ENCODE measurements around the gene NATD1.
A peak's percentile ranks its signal among the peaks of the same experiment; 100 is the strongest.
"Not testable (repeated sequence)": the region's sequence is repeated elsewhere in the genome, so short reads cannot be mapped to it uniquely, and the experiment has no call there.

Gene NATD1

DNA sequence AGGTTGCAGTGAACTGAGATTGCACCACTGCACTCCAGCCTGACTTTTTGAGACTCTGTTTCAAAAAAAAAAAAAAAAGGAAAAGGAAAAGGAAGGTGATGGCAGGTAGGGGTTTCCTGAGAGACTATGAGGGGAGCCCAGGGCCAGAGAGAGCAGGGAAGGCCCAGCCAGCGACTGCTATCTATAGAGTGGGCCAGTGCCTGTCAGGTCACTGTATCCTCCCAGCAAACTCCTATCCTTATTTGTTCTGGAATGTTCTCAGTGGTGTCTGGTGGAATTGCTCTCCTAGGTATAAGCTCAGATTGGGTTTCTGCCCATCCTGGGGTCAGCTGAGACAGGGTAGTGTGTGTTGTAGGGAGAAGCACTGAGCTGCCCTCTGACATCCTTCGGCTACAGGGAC is 24.4 kb downstream of the NATD1 start:
- H3K27ac ChIP-seq (ENCODE audit: low read depth, low read length): no peak overlapping the region
- no peaks in the 10 kb centered on the region for H3K4me1 ChIP-seq (ENCODE audit: control insufficient read depth, insufficient read depth, low read length)
- no peak overlapping the region for H3K4me3 ChIP-seq (ENCODE audit: low read length)
- no peaks in the 10 kb centered on the region for H3K27me3 ChIP-seq (ENCODE audit: control insufficient read depth, insufficient read depth, low read length)
- H3K9ac ChIP-seq (ENCODE audit: low read length): no peak overlapping the region
- no peaks in the 10 kb centered on the region for H3K36me3 ChIP-seq (ENCODE audit: control insufficient read depth, insufficient read depth, low read length)

DNA sequence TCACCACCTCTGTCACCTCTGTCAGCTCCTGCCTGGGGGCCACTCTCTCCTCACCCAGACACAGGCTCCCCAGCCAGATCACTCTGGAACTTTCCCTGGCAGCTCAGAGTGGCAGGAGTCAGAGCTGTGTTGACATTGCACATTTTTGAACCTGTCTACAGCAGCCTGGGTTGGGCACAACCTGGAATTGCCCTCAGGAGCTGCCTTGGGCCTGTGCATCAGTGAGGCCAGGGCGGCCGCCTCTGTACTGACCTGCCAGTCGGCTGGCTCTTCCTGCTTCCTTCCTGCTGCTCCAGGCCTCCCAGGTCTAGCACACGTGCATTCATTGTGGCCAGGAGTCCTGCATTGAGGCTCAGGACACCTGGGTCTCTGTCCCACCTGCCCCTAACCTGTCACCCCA is 25.1 kb downstream of the NATD1 start:
- Histone ChIP-seq H3K9ac (ENCODE audit: low read length) (no peak overlapping the region), H3K4me3 (ENCODE audit: low read length) (no peak overlapping the region), H3K27ac (ENCODE audit: low read depth, low read length) (no peak overlapping the region), H3K36me3 (ENCODE audit: control insufficient read depth, insufficient read depth, low read length) (no peaks in the 10 kb centered on the region), H3K4me1 (ENCODE audit: control insufficient read depth, insufficient read depth, low read length) (no peaks in the 10 kb centered on the region), H3K27me3 (ENCODE audit: control insufficient read depth, insufficient read depth, low read length) (no peaks in the 10 kb centered on the region)

DNA sequence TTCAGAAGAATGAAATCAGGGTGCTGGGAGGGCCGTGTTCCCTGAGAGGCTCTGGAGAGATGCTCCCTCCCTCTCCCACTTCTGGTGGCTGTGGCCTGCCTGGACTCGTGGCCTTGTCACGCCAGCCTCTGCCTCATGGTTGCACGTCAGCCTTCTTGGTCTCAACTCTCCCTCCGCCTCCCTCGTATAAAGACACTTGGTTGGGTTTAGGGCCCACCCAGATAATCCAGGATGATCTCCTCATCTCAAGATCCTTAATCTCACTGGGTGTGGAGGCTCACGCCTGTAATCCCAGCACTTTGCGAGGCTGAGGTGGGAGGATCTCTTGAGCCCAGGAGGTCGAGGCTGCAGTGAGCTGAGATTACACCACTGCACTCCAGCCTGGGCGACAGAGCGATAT is 25.9 kb downstream of the NATD1 start:
- H3K4me1 ChIP-seq (ENCODE audit: control insufficient read depth, insufficient read depth, low read length); H3K27me3 ChIP-seq (ENCODE audit: control insufficient read depth, insufficient read depth, low read length); H3K36me3 ChIP-seq (ENCODE audit: control insufficient read depth, insufficient read depth, low read length); H3K27ac ChIP-seq (ENCODE audit: low read depth, low read length); H3K4me3 ChIP-seq (ENCODE audit: low read length); H3K9ac ChIP-seq (ENCODE audit: low read length): not testable (repeated sequence)

DNA sequence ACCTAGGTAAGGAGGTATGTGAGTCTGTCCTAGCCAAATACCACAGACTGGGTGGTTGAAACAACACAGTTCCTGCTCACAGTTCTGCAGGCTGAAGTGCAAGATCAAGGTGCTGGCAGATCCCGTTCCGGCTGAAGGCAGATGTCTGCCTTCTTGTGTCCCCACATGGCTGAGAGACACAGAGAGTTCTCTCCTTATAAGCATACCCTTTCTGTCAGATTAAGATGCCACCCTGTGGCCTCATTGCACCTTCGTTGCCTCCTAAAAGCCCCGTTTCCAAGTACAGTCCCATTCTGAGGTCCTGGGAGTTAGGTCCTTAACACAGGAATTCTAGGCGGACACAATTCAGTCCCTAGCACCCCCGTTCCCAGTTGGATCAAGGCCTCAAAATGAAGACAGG is 30.1 kb downstream of the NATD1 start:
- H3K4me1 ChIP-seq (ENCODE audit: control insufficient read depth, insufficient read depth, low read length): no peaks in the 10 kb centered on the region
- H3K36me3 ChIP-seq (ENCODE audit: control insufficient read depth, insufficient read depth, low read length): no peaks in the 10 kb centered on the region
- no peak overlapping the region for H3K27ac ChIP-seq (ENCODE audit: low read depth, low read length)
- no peak overlapping the region for H3K4me3 ChIP-seq (ENCODE audit: low read length)
- H3K27me3 ChIP-seq (ENCODE audit: control insufficient read depth, insufficient read depth, low read length): no peaks in the 10 kb centered on the region
- H3K9ac ChIP-seq (ENCODE audit: low read length): no peak overlapping the region

DNA sequence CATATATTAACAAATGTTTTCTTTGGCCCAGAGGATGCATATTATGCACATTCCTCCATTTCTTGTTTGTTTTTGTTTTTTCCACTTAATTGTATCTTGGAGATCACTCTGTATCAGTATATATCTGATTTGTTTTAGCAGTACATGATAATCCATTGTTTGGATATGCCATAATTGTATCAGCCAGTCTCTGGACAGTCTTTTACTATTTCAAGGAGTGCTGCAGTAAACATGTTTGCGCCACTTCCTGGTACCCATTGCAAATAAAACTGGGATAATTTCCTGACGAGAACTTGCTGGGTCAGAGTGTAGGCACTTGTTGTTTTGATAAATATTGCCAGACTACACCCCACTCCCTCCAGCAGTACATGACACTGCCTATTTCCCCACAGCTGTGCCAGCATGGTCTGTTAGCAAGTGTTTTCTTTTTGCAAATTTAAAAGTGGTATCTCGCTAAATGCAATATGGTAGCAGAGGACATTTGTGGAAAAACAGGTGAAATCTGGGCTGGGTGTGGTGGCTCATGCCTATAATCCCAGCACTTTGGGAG is 34.3 kb downstream of the NATD1 start:
- Histone ChIP-seq H3K4me1 (ENCODE audit: control insufficient read depth, insufficient read depth, low read length) (peaks cover 8% of the 10 kb centered on the region), H3K27ac (ENCODE audit: low read depth, low read length) (no peak overlapping the region), H3K9ac (ENCODE audit: low read length) (no peak overlapping the region), H3K4me3 (ENCODE audit: low read length) (no peak overlapping the region), H3K27me3 (ENCODE audit: control insufficient read depth, insufficient read depth, low read length) (no peaks in the 10 kb centered on the region), H3K36me3 (ENCODE audit: control insufficient read depth, insufficient read depth, low read length) (no peaks in the 10 kb centered on the region)

DNA sequence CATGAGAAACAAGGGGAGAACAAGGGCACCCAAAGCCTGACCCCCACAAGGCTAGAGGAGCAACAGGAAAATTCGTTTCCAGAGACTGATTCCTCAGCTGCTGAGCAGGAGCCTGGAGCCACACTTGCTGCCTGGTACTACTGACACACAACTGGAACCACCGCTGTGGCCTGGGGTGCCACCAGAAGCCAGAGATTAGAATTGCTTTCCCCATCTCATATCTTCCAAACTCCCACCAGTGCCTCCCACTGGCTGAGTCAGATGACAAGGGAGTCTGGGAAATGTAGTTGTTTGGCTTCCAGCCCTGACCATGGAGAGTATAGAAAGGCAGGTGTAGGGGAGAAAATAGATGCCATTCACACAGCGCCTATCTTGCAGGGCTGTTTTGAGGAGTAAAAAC is 35.1 kb downstream of the NATD1 start:
- H3K27me3 ChIP-seq (ENCODE audit: control insufficient read depth, insufficient read depth, low read length): no peaks in the 10 kb centered on the region

DNA sequence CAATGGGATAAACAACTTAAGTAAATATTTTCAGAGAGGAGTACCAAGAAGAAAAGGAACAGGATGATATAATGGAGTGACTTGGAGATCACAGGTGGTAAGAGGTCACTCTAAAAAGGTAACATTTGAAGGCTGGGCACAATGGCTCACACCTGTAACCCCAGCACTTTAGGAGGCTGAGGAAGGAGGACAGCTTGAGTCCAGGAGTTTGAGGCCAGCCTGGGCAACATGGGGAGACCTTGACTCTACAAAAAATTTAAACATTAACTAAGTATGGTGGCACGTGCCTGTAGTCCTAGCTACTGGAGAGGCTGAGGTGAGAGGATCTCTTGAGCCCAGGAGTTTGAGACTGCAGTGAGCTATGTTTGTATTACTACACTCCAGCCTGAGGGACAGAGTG is 35.9 kb downstream of the NATD1 start:
- H3K4me1 ChIP-seq (ENCODE audit: control insufficient read depth, insufficient read depth, low read length): peaks cover 16% of the 10 kb centered on the region
- H3K9ac ChIP-seq (ENCODE audit: low read length): no peak overlapping the region

More for the DNA sequence above, 35.1 kb downstream of the NATD1 start:
- Histone ChIP-seq H3K4me1 (ENCODE audit: control insufficient read depth, insufficient read depth, low read length) (peaks cover 10% of the 10 kb centered on the region), H3K27ac (ENCODE audit: low read depth, low read length) (no peak overlapping the region), H3K9ac (ENCODE audit: low read length) (no peak overlapping the region), H3K36me3 (ENCODE audit: control insufficient read depth, insufficient read depth, low read length) (no peaks in the 10 kb centered on the region), H3K4me3 (ENCODE audit: low read length) (no peak overlapping the region)

DNA sequence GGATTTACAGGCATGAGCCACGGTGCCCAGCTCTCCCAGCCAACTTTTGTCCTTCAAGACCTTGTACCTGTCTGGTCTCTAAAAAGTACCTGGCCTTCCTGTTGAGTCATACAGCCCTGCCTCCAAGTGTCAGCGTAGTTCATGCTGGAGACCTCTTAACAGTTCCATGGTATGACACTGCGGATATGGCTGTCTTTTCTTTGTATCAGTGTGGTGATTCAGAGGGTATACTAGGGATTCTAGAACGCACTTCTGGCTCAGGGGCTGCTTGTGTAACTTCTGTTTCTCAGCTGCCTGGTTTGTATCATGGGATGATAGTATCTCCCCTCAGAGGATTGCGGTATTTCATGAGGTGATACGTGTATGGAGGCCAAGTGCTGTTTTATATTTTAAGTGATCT is 37.3 kb downstream of the NATD1 start:
- no peaks in the 10 kb centered on the region for H3K27me3 ChIP-seq (ENCODE audit: control insufficient read depth, insufficient read depth, low read length)
- no peaks in the 10 kb centered on the region for H3K36me3 ChIP-seq (ENCODE audit: control insufficient read depth, insufficient read depth, low read length)
- H3K27ac ChIP-seq (ENCODE audit: low read depth, low read length): no peak overlapping the region
- peaks cover 27% of the 10 kb centered on the region for H3K4me1 ChIP-seq (ENCODE audit: control insufficient read depth, insufficient read depth, low read length)
- H3K9ac ChIP-seq (ENCODE audit: low read length): no peak overlapping the region
- H3K4me3 ChIP-seq (ENCODE audit: low read length): no peak overlapping the region

More for the DNA sequence above, 35.9 kb downstream of the NATD1 start:
- Histone ChIP-seq H3K36me3 (ENCODE audit: control insufficient read depth, insufficient read depth, low read length) (no peaks in the 10 kb centered on the region), H3K27me3 (ENCODE audit: control insufficient read depth, insufficient read depth, low read length) (no peaks in the 10 kb centered on the region), H3K27ac (ENCODE audit: low read depth, low read length) (no peak overlapping the region), H3K4me3 (ENCODE audit: low read length) (no peak overlapping the region)

DNA sequence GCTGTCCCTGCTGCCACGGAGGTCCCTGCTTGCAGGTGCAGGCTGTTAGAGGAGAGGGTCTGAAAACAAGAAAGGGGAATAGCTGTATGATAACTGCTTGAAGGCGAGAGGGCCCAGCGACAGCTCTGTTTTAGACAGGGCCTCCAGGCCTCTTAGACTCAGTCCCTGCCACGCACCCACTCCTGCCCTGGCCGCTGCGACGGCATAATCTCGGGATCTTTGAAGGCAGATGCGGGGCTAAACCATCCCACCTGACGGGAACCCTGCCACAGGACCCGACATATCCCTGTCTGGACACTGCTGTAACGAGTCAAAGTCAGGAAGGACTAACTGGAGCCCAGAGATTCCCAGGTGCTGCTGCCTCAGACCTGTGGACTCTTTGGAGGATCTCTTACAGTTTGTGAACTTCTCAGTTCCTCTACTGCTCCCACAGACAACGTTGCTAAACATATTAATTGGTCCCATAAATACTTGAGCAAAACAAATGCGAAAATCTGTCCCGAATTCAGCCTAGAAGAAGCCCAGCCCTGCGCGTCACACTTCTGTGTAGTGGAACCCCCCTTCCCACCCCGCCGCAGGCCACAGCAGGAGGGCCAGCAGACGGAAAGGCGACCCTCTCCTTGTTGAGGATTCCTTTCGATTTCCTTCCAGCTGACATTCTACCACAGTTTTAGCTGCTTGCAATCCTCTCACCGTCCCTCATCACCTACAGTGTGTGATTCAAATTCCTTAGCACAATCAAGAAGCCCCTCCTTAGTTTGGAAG is 38.3 kb downstream of the NATD1 start:
- H3K27me3 ChIP-seq (ENCODE audit: control insufficient read depth, insufficient read depth, low read length): no peaks in the 10 kb centered on the region
- peak overlapping the region; percentile 54 for H3K9ac ChIP-seq (ENCODE audit: low read length)
- peaks cover 27% of the 10 kb centered on the region for H3K4me1 ChIP-seq (ENCODE audit: control insufficient read depth, insufficient read depth, low read length)
- H3K36me3 ChIP-seq (ENCODE audit: control insufficient read depth, insufficient read depth, low read length): peaks cover 4% of the 10 kb centered on the region
- H3K4me3 ChIP-seq (ENCODE audit: low read length): peak overlapping the region; percentile 79
- peak overlapping the region; percentile 96 for H3K27ac ChIP-seq (ENCODE audit: low read depth, low read length)

DNA sequence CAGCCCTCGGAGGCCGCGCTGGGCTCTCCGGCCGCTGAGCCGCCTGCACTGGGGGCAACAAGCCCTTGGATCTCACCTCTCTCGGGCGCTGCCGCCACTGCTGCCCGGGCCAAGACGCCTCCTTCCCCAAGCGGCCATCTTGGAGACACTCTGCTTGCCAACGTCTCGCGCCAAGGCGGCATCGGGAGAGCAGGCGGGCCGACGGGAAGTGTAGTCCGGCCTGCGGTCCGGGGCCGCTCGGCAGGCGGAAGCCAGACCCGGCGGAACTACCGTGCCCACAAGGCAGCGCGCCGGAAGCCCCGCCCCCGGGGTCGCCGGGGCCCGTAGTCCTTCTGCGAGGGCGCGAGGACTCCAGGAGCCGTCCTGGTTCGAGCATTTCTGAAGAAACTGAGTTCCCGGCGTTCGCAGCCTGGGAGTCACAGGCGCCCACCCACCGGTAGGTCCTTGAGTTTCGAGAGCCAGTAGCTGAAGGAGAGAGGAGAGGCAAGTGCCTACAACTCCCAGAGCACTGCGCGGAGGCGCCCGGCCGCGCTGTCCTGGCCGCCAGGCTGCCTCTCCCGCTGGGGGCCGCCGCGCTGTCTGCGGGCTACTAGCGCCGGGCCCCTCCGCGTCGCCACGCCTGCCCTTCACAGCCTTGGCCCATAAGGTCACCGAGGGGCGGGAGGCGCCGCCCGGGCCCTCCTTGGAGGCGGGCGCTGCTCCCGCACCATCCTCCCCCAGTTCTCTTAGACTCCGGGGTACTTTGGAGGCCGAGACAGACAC is 39.0 kb downstream of the NATD1 start, which contains the start of gene TMEM11:
TMEM11 (minus strand) TSS at position 147 of the 762 bp plus-strand sequence; CDS start at position 138, 9 bp downstream.
- peak within 1 kb of the TSS; percentile 54 for H3K9ac ChIP-seq (ENCODE audit: low read length)
- H3K4me3 ChIP-seq (ENCODE audit: low read length): peak within 1 kb of the TSS; percentile 79
- no peaks in the 10 kb centered on the region for H3K27me3 ChIP-seq (ENCODE audit: control insufficient read depth, insufficient read depth, low read length)
- H3K36me3 ChIP-seq (ENCODE audit: control insufficient read depth, insufficient read depth, low read length): peaks cover 4% of the 10 kb centered on the region
- peak within 1 kb of the TSS; percentile 96 for H3K27ac ChIP-seq (ENCODE audit: low read depth, low read length)
- H3K4me1 ChIP-seq (ENCODE audit: control insufficient read depth, insufficient read depth, low read length): peaks cover 27% of the 10 kb centered on the region

DNA sequence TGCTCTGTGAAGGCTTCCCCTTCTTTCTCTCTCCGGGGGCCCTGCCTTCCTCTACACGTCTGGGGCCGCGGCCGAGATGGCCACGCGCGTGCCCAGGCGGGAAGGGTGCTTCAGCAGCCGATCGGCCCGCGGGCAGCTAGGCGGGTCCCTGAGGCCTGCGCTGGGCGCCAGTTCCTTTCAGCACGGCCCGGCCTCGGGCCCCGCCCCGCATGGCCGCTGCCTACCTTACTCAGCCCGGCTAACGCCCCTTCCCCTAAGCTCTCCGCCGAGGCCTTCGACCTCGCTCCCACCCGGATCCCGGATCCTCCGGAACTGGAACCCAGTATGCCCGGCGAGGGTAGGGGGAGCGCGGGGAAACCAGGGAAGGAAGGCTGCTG is 39.6 kb downstream of the NATD1 start:
- H3K36me3 ChIP-seq (ENCODE audit: control insufficient read depth, insufficient read depth, low read length): peaks cover 4% of the 10 kb centered on the region
- H3K27ac ChIP-seq (ENCODE audit: low read depth, low read length): peak overlapping the region; percentile 96
- H3K9ac ChIP-seq (ENCODE audit: low read length): peak overlapping the region; percentile 43
- peak overlapping the region; percentile 79 for H3K4me3 ChIP-seq (ENCODE audit: low read length)
- peaks cover 27% of the 10 kb centered on the region for H3K4me1 ChIP-seq (ENCODE audit: control insufficient read depth, insufficient read depth, low read length)
- H3K27me3 ChIP-seq (ENCODE audit: control insufficient read depth, insufficient read depth, low read length): no peaks in the 10 kb centered on the region

DNA sequence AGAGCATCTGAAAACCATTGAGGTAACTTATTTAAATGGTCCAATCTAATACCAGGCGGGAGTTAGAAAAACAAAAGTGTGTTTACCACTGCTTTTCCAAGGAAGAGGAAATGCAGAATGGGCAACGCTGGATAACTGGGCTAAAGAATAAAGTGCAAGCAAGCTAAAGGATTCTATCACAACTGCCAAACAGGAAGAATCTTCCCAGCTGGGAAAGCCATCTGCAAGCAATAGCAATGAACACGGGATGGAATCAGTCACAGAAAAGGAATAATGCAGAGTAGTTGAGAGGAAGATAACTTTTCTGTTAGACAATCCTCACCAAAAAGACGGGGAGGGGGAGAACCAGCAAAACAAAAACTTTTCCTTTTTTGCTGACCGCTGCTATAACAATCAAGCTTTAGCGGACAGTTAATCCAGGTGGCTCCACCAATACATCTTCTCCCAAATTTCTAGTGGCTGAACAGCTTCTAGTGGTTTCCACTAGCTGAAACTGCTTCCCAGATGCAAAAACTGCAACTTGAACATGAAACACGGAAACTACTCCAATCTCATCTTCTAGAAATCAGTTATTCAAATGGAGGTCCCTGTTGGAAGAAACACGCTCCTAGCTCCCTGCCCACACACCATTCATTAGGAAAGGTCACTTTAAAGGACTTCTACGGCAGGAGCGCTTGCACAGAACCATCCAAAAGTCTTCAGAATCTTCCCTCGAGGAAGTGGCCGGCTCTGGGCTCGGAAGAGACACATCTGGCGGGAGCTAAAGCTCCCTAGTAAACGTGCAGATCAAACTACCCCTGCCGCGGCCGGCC is 40.2 kb downstream of the NATD1 start:
- H3K27ac ChIP-seq (ENCODE audit: low read depth, low read length): peak overlapping the region; percentile 96
- H3K27me3 ChIP-seq (ENCODE audit: control insufficient read depth, insufficient read depth, low read length): no peaks in the 10 kb centered on the region
- H3K4me3 ChIP-seq (ENCODE audit: low read length): peak overlapping the region; percentile 79
- peak overlapping the region; percentile 43 for H3K9ac ChIP-seq (ENCODE audit: low read length)
- peaks cover 4% of the 10 kb centered on the region for H3K36me3 ChIP-seq (ENCODE audit: control insufficient read depth, insufficient read depth, low read length)
- peaks cover 27% of the 10 kb centered on the region for H3K4me1 ChIP-seq (ENCODE audit: control insufficient read depth, insufficient read depth, low read length)

Measured in rectal smooth muscle tissue (tissue), 1 donor.